Transverse colon (tissue), 4 donors: Measurements from ENCODE around the gene KIAA2012.

Experiments
- CTCF ChIP-seq, 5 experiments: fragments of 200-600 bp in 3 of 5; fragments of 450-650 bp in 2 of 5; sonication (generic) in 3 of 5; IDR thresholded peaks; 1 replicate in 2 of 5; 2 replicates in 3 of 5; pipeline ENCODE4 v1.5.1; 2016 to 2017; ENCODE audit warnings: antibody characterized with exemption in 5 of 5, inconsistent platforms in 3 of 5, mild to moderate bottlenecking in 2 of 5, moderate library complexity in 1 of 5
- EP300 ChIP-seq: sonication (generic); formaldehyde crosslinking; IDR thresholded peaks from one replicate; pipeline ENCODE4 v1.6.1; 2017; ENCODE audit warnings: antibody characterized with exemption, low read depth
- POLR2A ChIP-seq: fragments of 450-650 bp; IDR thresholded peaks from one replicate; pipeline ENCODE4 v1.6.1; 2016; ENCODE audit warnings: antibody characterized with exemption, mild to moderate bottlenecking, moderate library complexity
- POLR2AphosphoS5 ChIP-seq, 3 donors: sonication (generic); formaldehyde crosslinking; IDR thresholded peaks; one replicate each; pipeline ENCODE4 v1.6.1; 2016; ENCODE audit warnings: antibody characterized with exemption in 3 of 3

DNA sequence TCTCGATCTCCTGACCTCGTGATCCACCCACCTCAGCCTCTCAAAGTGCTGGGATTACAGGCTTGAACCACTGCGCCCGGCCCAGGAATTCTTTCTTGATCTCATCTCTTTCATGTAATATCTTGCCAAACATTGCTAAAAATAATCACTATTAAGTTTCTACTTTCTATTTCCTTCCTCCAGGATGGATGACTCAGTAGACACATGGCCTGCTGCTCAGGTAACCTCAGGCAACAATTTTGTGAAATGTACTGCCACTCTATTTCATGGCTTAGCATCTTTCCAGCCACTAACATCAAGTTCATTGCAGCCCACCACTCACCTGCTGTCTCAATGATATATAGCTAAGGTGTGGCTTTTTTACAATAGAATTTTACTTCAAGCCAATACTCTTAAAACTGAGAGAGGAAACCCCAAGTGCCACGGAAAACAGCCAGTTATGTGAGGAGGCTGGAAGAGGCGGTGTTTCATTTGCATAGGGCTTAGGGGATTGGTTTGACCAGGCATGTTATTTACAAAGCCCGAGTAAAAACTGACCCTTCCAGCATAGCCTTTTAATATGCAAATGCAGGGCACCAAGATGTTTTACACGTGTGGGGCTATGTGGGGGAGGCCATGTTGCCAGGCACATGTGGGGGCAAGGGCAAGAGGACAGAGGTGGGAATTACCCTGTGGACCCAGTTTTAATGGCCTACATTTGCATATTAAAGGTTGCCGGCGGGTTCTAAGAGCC is 176.6 kb downstream of the KIAA2012 start:
- TF ChIP-seq CTCF (IDR thresholded peaks at IDR 0.05): no peak
- no peak for TF ChIP-seq POLR2A
- TF ChIP-seq POLR2AphosphoS5 (IDR thresholded peaks at IDR 0.05): no peak
- TF ChIP-seq EP300: no peak
